Measurements from ENCODE around the gene LARP4. TPM values are rescaled to one million over a fixed set of nuclear protein-coding genes. Genes with fewer than 3 reads are reported as not detected.
"Not testable (repeated sequence)": the region's sequence is repeated elsewhere in the genome, so short reads cannot be mapped to it uniquely, and the experiment has no call there.

Gene LARP4
- total RNA-seq, 1 donor from 2014 or later: 117 TPM

- no peaks in the 10 kb centered on the region for H3K9me3 Mint-ChIP-seq
- no peak for DNase-seq
- intact Hi-C loops (cut with micrococcal nuclease): no loop called here
- H3K4me1 Mint-ChIP-seq: peaks cover 42% of the 10 kb centered on the region
- H3K4me3 Mint-ChIP-seq: peak overlapping the region; percentile 42
- H3K27me3 Mint-ChIP-seq: no peaks in the 10 kb centered on the region
- H3K36me3 Mint-ChIP-seq (ENCODE audit: low read depth): peaks cover 6% of the 10 kb centered on the region
- peak overlapping the region; percentile 76 for H3K27ac Mint-ChIP-seq
Observed at GRCh38 chr12:50515587-50515986, 114.9 kb downstream of the LARP4 start.

GRCh38 chr12:50517421-50518048, 116.8 kb downstream of the LARP4 start:
- intact Hi-C loops (cut with micrococcal nuclease): loop anchor here (1.0 kb wide), 4 partner anchors 8 to 38 kb away; no protein-coding TSS in a partner anchor
- no peaks in the 10 kb centered on the region for H3K27me3 Mint-ChIP-seq

DNA sequence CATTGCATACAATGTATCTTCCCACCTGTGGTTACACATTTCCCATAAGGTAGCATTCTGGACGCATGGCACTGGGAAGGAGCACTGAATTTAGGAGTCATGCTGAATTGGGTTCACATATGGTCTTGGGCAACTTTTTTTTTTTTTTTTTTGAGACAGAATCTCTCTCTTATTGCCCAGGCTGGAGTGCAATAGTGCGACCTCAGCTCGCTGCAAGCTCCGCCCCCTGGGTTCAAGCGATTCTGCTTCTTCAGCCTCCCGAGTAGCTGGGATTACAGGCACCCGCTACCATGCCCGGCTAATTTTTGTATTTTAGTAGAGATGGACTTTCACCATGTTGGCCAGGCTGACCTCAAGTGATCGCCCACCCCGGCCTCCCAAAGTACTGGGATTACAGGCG, 117.4 kb downstream of the LARP4 start:
- H3K27ac Mint-ChIP-seq: peak overlapping the region; percentile 74
- H3K4me1 Mint-ChIP-seq: peaks cover 48% of the 10 kb centered on the region
- intact Hi-C loops (cut with micrococcal nuclease): no loop called here
- peaks cover 14% of the 10 kb centered on the region for H3K36me3 Mint-ChIP-seq (ENCODE audit: low read depth)
- no peak overlapping the region for H3K4me3 Mint-ChIP-seq
- no peaks in the 10 kb centered on the region for H3K27me3 Mint-ChIP-seq
- DNase-seq: no peak
- H3K9me3 Mint-ChIP-seq: peaks cover 3% of the 10 kb centered on the region

More at GRCh38 chr12:50517421-50518048, 116.8 kb downstream of the LARP4 start:
- peak; percentile 76 for DNase-seq
- Mint-ChIP-seq H3K4me1 (peaks cover 48% of the 10 kb centered on the region), H3K27ac (no peak overlapping the region), H3K9me3 (peaks cover under 1% of the 10 kb centered on the region), H3K36me3 (ENCODE audit: low read depth) (peaks cover 12% of the 10 kb centered on the region), H3K4me3 (no peak overlapping the region)

DNA sequence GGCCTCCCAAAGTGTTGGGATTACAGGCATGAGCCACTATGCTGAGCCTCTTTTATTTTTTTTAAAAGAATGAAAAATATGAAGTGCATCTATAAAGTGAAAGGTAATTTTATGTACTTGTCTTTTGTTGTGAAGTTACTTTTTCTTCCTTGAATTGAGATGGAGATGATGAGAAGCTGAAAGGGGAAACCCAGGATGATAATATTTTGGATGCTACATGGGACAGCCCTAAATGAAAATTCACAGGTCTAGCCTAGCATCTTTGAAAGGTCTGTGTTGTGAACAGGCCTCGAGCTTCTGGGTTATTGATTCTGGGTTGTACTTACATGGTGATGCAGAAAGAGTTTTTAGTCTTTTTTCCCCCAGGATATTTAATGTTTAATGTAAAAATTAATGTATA, 118.7 kb downstream of the LARP4 start:
- Mint-ChIP-seq H3K36me3 (ENCODE audit: low read depth) (peaks cover 17% of the 10 kb centered on the region), H3K4me3 (peak overlapping the region; percentile 17), H3K27ac (peak overlapping the region; percentile 70), H3K4me1 (peaks cover 48% of the 10 kb centered on the region), H3K9me3 (peaks cover 3% of the 10 kb centered on the region), H3K27me3 (no peaks in the 10 kb centered on the region)
- DNase-seq: no peak
- intact Hi-C loops (cut with micrococcal nuclease): no loop called here

DNA sequence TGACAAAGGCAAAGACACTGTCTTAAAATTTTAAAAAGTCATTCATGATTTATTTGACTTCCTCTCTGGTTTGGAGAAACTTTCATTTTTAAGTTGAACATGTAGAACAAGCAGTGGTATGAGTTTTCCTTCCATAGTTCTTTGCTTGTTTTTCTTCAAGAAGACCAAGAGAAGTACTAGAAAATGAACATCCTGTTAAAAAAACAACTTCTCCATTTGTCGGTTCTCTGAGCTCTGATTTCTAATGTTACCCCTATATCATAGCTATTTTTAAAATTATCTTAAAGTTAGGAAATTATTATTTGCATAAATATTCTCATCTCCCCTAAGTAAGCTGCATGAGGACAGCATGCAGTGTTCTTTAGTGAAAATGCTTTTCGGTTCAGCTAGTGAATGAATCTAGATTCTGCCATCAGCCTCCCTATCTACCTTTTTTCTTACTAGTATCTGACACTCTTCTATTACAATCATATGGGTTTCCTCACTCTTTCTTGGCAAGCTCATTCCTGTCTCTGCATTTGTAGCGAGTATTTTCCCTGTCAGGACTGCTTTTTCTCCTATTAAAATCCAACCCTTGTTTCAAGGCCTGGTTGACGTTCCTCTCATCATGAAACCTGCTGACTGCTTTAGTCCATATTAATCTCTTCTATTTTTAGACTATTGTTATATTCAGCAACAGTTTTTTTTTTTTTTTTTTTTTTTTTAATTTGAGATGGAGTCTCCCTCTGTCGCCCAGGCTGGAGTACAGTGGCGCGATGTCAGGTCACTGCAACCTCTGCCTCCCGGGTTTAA, 119.9 kb downstream of the LARP4 start:
- Mint-ChIP-seq H3K27ac (peak overlapping the region; percentile 88), H3K36me3 (ENCODE audit: low read depth) (peaks cover 18% of the 10 kb centered on the region), H3K4me1 (peaks cover 40% of the 10 kb centered on the region), H3K4me3 (peak overlapping the region; percentile 65), H3K27me3 (no peaks in the 10 kb centered on the region), H3K9me3 (peaks cover 3% of the 10 kb centered on the region)
- intact Hi-C loops (cut with micrococcal nuclease): no loop called here
- no peak for DNase-seq

DNA sequence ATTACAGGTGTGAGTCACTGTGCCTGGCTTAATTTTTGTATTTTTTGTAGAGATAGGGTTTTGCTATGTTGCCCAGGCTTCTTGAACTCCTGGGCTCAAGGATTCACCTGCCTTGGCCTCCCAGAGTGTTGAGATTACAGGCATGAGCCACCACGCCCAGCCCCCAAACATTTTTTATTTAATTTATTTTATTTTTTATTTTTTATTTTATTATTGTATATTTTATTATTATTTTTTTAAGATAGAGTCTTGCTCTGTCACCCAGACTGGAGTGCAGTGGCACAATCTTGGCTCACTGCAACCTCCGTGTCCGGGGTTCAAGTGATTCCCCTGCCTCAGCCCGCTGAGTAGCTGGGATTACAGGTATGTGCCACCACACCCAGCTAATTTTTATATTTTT, 121.1 kb downstream of the LARP4 start:
- H3K9me3 Mint-ChIP-seq; H3K4me3 Mint-ChIP-seq; H3K27ac Mint-ChIP-seq; H3K27me3 Mint-ChIP-seq; intact Hi-C loops (cut with micrococcal nuclease); DNase-seq: not testable (repeated sequence)
- peaks cover 25% of the 10 kb centered on the region for H3K36me3 Mint-ChIP-seq (ENCODE audit: low read depth)
- H3K4me1 Mint-ChIP-seq: peaks cover 40% of the 10 kb centered on the region

DNA sequence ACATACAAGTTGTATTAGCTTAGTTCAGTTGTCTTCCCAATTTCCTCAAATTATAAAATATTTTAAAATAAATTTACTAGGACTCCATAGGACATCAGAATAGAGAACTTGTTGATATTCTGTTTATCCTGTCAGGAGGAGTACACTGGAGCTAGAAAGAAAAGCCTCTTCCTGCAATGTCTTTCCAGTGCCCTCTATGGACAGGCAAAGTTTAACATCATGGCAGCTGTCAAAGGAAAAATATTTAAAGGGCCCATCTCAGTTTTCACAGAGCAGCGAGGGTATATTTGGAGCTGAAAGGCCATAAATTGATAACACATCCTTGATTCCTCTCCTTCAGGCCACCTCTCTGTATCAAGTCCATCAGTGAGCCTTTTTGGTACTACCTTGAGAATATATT, 123.1 kb downstream of the LARP4 start:
- no peak overlapping the region for H3K27ac Mint-ChIP-seq
- H3K9me3 Mint-ChIP-seq: peaks cover 3% of the 10 kb centered on the region
- no peaks in the 10 kb centered on the region for H3K27me3 Mint-ChIP-seq
- DNase-seq: no peak
- peaks cover 43% of the 10 kb centered on the region for H3K4me1 Mint-ChIP-seq
- H3K36me3 Mint-ChIP-seq (ENCODE audit: low read depth): peaks cover 30% of the 10 kb centered on the region
- intact Hi-C loops (cut with micrococcal nuclease): no loop called here
- H3K4me3 Mint-ChIP-seq: no peak overlapping the region

DNA sequence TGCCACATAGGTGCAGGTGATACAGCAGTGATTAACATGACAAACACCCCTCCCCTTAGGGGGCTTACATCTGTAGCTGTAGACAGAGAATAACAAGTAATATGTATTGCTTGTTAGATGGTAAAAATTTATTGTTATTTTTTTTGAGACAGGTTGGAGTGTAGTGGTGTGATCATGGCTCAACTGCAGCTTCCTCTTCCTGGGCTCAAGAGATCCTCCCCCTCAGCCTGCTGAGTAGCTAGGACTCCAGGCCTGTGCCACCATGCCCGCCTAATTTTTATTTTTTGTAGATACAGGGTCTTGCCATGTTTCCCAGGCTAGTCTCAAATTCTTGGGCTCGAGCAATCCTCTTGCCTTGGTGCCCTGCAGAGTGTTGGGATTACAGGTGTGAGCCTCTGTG, 123.9 kb downstream of the LARP4 start:
- Mint-ChIP-seq H3K27ac (peak overlapping the region; percentile 17), H3K4me3 (no peak overlapping the region), H3K4me1 (peaks cover 45% of the 10 kb centered on the region)

DNA sequence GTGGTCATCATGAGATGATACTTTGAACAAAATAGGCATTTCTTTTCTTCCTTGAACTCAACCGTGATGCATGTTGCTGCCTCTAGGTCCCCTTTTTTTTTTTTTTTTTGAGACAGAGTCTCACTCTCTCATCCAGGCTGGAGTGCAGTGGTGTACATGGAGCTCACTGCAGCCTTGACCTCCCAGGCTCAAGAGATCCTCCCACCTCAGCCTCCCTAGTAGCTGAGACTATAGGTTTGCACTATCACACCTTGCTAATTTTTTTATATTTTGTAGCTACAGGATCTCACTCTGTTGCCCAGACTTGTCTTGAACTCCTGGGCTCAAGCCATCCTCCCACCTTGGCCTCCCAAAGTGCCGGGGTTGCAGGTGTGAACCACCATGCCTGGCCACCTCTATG, 124.7 kb downstream of the LARP4 start:
- peaks cover 35% of the 10 kb centered on the region for H3K36me3 Mint-ChIP-seq (ENCODE audit: low read depth)
- H3K4me1 Mint-ChIP-seq: peaks cover 39% of the 10 kb centered on the region
- peak overlapping the region; percentile 0 for H3K27ac Mint-ChIP-seq
- intact Hi-C loops (cut with micrococcal nuclease): no loop called here
- H3K4me3 Mint-ChIP-seq: no peak overlapping the region
- H3K27me3 Mint-ChIP-seq: no peaks in the 10 kb centered on the region
- DNase-seq: no peak
- peaks cover 3% of the 10 kb centered on the region for H3K9me3 Mint-ChIP-seq

More for the DNA sequence above, 123.9 kb downstream of the LARP4 start:
- Mint-ChIP-seq H3K36me3 (ENCODE audit: low read depth) (peaks cover 35% of the 10 kb centered on the region), H3K27me3 (no peaks in the 10 kb centered on the region), H3K9me3 (peaks cover 3% of the 10 kb centered on the region)
- no peak for DNase-seq
- intact Hi-C loops (cut with micrococcal nuclease): no loop called here

GRCh38 chr12:50527359-50527726, 126.7 kb downstream of the LARP4 start:
- Mint-ChIP-seq H3K27ac (no peak overlapping the region), H3K9me3 (peaks cover 3% of the 10 kb centered on the region), H3K4me3 (no peak overlapping the region), H3K4me1 (peaks cover 33% of the 10 kb centered on the region), H3K27me3 (no peaks in the 10 kb centered on the region), H3K36me3 (ENCODE audit: low read depth) (peaks cover 30% of the 10 kb centered on the region)
- DNase-seq: no peak
- intact Hi-C loops (cut with micrococcal nuclease): no loop called here

DNA sequence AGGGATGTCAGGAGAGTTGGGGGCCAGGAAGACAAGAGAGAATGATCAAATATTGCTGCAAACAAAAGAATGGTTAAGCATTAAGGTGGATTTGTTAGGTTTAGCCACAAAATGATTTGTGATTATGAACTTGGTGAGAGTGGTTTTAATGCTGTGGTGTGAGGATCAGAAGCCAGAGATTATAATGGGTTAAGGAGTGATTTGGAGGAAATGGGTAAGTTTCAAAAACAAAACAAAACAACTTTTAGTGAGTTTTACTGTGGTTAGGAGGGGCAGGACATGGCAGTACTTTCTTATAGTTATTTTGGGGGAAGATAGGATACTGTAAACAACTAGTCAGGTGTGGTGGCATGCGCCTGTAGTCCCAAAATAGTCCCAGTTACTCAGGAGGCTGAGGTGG, 128.1 kb downstream of the LARP4 start:
- Mint-ChIP-seq H3K9me3 (no peaks in the 10 kb centered on the region), H3K4me1 (peaks cover 31% of the 10 kb centered on the region), H3K4me3 (peak overlapping the region; percentile 37), H3K36me3 (ENCODE audit: low read depth) (peaks cover 26% of the 10 kb centered on the region), H3K27ac (peak overlapping the region; percentile 38), H3K27me3 (no peaks in the 10 kb centered on the region)
- intact Hi-C loops (cut with micrococcal nuclease): no loop called here
- DNase-seq: no peak

GRCh38 chr12:50529345-50529744, 128.7 kb downstream of the LARP4 start:
- intact Hi-C loops (cut with micrococcal nuclease): no loop called here
- peaks cover 27% of the 10 kb centered on the region for H3K4me1 Mint-ChIP-seq
- no peak overlapping the region for H3K4me3 Mint-ChIP-seq
- H3K27me3 Mint-ChIP-seq: no peaks in the 10 kb centered on the region
- peaks cover 22% of the 10 kb centered on the region for H3K36me3 Mint-ChIP-seq (ENCODE audit: low read depth)
- no peaks in the 10 kb centered on the region for H3K9me3 Mint-ChIP-seq
- DNase-seq: no peak
- H3K27ac Mint-ChIP-seq: peak overlapping the region; percentile 38
